Astrocyte (in vitro differentiated cells and primary cell): ENCODE data around the gene ORMDL1.

Experiments used
- EZH2 ChIP-seq: IDR thresholded peaks from 2 replicates; pipeline ENCODE4 v1.6.1; 2012; ENCODE audit warnings: mild to moderate bottlenecking, low read length, inconsistent platforms; ENCODE audit not compliant: insufficient read depth
- TF ChIP-seq, protein P1 (sequence below): IDR thresholded peaks from 2 replicates; pipeline ENCODE4 v1.5.1; 2011; ENCODE audit warnings: low read depth, mild to moderate bottlenecking, inconsistent platforms, low read length, moderate library complexity; ENCODE audit not compliant: insufficient read depth

DNA sequence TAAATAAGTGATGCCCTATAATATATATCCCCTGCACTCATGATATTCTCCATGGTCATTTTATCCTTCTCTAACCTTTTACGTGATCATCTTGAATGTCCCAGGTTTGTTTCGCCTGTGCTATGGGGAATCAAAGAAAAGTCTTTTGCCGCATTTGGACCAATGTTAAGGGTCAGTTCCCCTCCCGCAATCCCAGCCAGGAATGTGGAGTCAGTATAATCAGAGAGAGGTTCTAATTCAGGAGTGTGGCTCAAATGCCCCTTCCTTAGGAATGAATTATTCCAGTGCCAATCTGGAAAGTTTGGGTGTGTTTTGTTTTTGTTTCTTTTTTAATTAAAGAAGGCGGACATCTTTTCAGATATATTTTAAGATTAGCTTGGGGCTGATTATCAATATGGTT lies 41.9 kb upstream of the ORMDL1 start:
- TF ChIP-seq, protein P1, sequence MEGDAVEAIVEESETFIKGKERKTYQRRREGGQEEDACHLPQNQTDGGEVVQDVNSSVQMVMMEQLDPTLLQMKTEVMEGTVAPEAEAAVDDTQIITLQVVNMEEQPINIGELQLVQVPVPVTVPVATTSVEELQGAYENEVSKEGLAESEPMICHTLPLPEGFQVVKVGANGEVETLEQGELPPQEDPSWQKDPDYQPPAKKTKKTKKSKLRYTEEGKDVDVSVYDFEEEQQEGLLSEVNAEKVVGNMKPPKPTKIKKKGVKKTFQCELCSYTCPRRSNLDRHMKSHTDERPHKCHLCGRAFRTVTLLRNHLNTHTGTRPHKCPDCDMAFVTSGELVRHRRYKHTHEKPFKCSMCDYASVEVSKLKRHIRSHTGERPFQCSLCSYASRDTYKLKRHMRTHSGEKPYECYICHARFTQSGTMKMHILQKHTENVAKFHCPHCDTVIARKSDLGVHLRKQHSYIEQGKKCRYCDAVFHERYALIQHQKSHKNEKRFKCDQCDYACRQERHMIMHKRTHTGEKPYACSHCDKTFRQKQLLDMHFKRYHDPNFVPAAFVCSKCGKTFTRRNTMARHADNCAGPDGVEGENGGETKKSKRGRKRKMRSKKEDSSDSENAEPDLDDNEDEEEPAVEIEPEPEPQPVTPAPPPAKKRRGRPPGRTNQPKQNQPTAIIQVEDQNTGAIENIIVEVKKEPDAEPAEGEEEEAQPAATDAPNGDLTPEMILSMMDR = no peak
- TF ChIP-seq EZH2 = no peak
